GM19372 (cell line): ENCODE data around the gene SESN3.
A peak's percentile ranks its signal among the peaks of the same experiment; 100 is the strongest.
"Not testable (repeated sequence)": the region's sequence is repeated elsewhere in the genome, so short reads cannot be mapped to it uniquely, and the experiment has no call there.

ENCODE experiments used
- ATAC-seq: cut with Tn5 transposase; IDR thresholded peaks from one replicate; pipeline ENCODE4 v1.9.1; 2021; ENCODE audit warnings: mild to moderate bottlenecking, low read depth, moderate library complexity; ENCODE audit not compliant: unreplicated experiment

The SESN3 gene

DNA sequence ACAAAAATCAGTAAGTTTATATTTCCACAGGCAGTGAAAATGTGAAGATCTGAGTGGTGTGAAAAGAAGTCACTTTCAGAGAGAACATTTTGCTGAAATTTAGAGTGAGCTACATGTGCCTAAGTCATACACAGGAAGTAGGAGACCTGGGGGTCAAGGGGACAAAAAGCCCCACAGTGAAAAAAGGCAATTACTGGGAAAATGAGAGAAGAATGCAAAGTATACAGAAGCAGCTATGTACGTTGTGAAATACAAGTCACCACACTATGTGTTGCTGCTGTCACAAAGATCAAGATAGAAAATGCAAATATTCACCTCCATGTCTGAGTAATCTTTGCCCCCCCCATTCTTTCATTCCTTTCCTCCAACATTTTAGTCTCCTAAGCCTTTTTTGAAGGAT, 21.6 kb upstream of the SESN3 start:
- no peak for ATAC-seq

DNA sequence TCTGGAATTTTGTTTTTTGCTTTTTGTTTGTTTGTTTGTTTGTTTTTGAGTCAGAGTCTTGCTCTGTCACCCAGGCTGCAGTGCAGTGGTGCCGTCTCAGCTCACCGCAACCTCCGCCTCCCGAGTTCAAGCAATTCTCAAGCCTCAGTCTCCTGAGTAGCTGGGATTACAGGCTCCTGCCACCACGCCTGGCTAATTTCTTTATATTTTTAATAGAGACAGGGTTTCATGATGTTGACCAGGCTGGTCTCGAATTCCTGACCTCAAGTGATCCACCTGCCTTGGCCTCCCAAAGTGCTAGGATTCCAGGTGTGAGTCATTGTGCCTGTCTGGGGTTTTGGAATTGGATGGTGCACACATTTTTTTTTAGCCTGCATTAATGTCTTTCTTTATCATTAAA, 20.9 kb upstream of the SESN3 start:
- ATAC-seq = not testable (repeated sequence)

DNA sequence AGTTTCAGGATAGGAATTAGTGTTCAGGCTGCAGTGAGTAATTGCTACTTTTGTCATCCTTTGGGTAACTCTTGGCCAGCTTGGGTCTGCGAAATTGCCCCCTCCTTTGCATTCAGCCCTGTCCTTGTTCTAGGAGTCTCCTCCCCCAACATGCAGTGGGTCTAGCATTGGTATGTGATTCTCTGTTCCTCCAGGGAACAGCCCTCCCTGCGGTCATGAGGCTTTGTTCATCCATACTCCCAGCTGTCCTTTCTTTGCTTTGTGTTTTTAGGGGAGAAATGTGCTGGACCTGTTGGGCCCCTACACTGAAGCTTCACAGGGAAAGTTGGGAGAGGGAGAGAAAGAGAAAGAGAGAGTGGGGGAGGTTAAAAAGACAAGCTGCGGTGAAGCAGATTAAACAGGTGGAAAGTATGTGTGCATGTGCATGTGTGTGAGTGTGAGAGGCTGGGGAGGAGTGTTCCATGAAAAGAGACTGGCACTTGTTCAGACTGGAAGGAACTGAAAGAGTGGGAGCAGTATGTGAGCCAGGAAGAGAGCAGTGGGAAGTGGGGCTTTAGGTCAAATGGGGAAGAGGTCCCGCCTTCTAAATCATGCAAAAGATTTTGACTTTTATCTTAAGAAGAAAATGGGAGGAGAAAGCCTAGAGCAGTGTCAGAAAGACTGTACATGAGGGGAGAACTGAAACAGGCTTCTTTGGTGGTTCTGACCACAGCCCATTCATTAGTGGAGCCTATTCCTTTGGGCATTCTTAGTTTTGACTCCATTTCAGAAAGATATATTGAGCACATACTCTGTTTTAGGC, 17.9 kb upstream of the SESN3 start:
- peak; percentile 79 for ATAC-seq

DNA sequence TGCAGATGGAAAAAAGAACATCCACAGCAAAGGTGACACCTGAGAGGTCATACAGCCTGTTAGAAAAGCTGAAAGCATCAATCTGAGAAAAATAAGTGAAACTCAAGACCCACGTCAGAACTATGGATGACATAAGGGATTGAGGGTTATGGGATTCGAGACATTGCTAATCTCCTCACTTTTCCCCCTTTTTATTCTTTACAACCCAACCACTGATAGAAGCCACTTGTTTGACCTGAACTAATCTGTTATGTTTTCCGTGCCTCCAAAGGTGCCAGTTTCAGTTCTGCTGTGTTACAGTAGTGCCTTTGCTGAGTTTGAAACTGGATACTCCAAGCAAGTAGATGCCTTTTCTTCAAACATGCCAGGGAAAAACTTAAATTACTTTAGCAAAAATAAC, 16.9 kb upstream of the SESN3 start:
- no peak for ATAC-seq

DNA sequence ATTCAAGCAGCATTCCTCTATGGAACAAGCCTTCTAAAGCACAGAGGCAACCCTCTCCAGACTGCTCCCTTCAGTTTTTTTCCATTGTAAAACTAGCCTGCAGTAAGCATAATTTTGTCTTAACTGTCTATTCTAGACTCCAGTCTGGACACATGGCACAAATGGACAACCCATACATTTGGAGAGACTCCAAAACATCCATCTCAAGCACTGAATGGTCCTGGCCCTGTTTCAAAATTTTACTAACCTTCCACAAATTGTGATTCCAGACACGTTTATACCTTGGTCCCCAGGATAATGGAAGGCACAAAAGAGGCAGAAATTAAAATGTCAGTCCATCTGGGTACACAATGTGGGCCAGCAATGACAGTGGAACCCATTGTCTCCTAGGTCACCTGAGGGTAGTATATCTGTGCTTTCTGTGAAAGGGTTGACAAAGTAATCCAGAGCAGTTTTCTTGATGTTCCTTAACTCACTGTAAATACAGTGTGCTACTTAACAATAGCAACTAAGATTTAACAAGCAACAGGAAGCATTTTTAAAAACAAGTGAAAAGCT, 16.2 kb upstream of the SESN3 start:
- no peak for ATAC-seq

DNA sequence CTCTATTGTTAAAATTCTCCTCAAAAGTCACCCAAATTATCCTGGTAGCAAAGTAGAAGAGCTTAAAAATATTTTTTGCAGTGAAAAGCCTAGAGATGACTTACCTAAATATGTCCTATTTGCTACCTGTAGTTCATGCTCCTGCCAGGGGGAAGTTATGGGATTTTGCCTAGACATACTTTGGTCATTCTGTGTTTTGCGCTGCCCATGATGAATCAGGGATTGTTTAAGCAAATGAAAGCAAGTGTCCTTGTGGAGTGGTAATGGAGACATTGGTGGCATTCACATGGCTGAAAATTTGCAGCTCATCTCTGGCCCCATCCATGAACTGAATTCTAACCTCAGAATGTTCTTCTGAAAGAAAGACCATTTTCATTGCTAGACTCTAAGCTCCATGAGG, 14.6 kb upstream of the SESN3 start:
- no peak for ATAC-seq

DNA sequence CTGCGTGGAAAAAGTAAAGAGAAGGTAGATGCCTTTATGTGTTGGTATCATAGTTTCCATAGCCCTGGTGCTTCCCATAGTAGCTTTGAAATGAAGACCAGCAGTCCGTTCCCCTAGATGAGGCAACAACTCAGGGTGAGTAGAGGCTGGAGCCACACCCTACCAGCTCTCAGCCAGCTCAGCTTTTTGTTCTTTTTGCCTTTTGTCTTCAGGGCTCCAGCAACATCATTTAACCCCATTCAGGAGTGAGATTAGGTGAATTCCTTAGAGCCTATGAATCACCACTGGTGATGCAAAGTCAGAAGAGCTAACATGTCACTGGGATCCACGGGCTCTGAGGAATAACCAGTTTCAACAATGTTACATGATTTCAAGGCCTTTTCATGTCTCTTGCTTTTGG, 14.0 kb upstream of the SESN3 start:
- no peak for ATAC-seq

DNA sequence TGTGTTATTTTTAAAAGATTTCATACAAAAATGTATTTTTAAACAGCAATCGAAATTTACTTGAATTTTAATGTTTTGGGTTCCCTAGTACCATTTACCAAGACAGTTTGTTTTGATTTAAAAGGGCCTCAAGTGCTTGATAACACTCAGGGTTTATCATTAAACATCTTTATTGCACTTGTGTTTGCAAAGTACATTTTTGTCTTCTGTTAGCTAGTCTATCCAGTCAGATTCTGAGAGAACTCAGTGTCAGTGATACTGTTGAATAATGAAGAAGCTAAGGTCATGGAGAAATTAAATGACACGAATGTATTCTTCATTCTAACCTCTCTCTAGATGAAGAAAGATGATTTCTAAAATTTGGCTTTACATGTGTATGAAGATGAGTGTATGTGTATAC, 12.7 kb upstream of the SESN3 start:
- ATAC-seq = no peak

DNA sequence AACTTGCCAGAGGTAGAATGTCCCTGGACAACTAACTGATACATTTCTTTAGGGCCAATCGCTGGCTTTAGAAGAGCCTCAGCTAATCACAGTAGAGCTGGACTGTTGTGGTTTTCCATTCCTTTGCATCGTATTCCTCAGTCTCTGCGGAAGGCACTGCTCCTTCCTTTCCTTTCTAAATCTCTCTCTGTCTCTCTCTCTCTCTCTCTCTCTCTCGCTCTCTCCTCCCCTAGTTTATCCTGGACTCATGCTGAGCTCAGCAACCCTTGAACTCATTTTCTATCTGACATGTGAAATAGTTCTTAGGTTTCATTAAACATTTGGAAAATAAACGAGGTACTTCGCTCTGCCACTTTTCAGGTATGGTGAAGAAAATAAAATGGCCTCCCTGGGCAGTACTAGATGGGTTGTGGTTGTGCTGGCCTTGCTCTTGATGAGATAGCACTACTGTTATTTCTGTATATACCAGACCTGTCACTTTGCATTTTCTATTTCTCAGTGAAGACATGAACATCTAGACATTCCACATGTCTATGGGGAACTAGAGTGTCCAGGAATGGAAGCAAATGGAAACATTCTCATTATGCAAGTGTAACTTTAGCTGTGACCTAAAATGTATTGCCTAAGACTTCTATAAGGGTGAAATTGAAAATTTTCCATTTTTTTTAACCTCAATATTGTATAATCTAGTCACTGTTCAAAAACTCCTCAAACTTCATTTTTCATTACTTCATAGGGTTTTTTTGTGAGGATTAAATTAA, 12.0 kb upstream of the SESN3 start:
- ATAC-seq = no peak

DNA sequence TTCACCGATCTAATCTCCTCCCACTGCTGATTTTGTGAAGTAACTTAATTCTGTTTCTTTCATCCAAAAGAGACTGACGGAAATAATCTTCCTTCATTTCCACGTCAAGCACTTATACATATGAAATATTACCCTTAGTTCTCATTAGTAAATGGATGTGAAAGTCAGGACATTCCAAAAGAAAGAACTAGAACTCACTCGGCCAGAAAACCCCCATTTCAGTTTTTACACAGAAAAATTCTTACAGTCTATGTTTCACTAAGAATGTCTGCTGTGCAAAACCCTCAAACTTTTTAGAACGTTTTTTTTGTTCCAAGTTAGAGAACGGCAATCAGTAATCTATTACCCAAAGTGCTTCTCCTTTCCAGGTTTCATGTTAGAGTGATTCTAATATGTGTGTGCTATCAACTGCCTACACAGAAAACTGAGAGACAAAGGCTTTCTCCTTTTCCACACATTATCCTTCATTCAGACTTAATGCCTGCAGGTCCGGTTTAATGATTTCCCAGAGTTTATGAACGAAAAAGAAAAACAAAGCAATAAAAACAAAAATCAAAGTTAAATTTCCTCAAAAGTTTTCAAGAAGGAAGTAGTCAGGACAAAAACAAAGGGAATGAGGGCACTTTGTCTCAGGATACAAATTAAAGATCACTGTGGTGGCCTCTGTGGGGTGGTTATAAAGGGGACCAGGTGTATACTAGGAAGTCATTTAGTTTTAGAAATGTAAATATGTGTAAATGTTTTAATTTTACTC, 11.3 kb upstream of the SESN3 start:
- peak; percentile 62 for ATAC-seq

DNA sequence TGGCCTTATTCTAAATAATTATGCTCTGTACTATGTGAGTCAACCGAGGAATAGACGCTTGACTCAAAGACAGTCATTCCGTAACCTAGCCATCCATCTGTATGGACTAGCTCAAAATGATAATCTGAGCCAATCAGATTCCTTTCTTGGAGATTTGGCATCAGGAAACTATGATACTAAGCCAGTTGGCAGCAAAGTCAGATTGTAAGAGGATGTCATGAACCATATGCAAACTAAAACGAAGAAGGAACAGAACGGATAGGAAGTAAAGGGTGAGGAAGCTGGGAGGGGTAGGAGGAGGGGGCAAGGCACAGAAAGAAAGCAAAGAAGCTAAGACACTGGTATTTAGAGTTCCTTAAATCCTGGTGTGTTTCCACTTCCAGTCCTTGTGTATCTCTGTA, 10.7 kb upstream of the SESN3 start:
- peak; percentile 60 for ATAC-seq

DNA sequence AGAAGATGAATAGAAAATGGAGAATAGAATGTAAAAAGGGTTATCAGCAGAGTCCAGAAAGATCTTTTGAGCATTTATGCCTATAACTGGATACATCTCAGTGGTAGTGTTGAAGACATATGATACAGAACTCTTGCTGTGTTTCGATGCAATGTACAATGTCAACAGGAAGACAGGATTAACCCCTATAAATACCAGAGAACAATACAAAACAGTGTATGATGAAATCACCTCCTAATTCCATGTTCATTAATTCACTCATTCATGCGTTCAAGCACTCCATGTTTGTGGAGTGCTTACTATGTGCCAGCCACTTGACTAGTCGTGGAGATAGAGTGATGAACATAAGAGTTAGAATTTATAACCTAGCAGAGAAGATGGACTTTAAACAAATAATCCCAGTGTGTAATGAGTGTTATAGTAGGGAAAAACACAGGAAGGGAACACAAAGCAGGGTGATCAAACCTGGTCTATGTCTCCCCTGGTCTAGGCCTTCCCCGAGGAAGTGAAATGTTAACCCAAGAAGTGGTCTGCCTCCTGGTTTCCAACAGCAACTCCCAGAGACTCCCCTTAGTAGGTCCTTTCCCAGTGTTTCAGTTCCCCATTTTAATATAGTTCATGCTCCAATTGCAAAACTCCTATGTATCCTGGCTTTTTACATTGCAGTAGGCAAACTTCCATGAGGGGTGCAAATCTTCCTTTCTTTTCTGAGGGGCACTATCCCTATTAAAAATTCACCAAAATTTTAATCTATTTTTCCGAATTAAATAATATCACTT, 9.1 kb upstream of the SESN3 start:
- ATAC-seq = no peak

DNA sequence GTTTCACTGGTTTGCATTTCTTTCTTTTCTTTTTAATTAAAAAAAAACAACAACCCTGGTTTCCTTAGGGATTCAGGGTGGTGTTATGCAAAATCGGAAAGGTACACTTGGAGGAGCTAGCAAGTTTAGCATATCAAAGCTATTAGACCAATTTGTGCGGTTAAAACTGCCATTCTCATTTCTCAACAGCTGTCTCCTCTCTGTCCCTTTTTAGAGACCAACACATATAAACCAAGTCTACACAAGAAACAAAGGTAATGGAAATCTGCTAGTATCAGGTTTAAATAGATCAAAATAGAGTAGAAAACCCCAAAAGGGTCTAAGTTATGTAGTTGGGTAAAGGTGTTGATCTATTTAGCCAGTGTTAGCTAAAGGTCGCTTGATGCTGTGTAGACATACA, 1.7 kb upstream of the SESN3 start:
- no peak for ATAC-seq

DNA sequence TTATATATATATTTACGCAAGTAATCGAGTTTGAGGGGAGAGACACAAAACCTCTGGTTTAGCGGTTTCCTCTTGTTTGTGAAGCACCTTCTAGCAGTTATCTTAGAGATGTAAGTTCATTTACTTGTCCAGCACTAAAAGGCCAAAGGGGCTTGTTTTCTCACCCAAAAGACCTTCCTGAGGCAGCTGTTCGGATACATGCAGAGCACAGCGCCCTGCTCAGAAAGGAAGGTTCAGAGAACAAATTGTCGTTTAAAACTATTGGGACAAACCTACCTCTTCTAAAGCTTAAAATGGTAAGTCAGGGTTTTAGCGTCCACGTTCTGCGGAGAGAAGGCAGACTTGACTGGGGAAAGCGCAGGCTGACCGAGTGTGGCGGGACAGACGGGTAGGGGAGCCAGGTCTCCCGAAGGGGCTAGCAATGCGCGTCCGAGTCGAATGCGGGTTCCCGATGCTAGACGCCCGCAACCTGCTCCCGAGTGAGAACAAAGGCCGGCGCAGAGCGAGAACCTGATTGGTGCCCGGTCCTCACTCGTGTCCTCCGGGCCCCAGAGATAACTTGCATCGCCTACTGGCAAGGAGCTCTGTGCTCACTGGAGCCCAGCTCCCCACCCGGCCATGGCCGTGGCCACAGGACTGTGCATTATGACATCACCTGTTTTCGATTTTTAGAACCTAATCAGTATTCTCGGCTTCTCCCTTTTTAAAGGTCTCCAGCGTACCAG, 1.0 kb upstream of the SESN3 start:
- ATAC-seq = peak; percentile 24

DNA sequence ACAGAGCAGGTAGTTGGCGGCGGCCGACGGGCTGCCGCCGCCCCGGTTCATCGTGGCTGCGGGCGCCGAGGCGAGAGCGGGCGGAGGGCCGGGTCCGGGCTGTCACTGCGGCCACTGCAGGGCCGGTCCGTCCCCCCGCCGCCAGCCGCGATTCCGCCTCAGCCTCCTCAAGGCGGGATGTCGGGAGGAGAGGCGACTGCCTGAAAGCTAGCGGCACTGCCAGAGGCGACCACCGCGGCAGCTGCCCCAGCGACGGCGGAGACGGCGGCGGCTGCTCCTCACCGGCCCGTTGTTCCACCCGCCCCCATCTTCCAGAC, 234 bp downstream of the SESN3 start:
- peak; percentile 1 for ATAC-seq

DNA sequence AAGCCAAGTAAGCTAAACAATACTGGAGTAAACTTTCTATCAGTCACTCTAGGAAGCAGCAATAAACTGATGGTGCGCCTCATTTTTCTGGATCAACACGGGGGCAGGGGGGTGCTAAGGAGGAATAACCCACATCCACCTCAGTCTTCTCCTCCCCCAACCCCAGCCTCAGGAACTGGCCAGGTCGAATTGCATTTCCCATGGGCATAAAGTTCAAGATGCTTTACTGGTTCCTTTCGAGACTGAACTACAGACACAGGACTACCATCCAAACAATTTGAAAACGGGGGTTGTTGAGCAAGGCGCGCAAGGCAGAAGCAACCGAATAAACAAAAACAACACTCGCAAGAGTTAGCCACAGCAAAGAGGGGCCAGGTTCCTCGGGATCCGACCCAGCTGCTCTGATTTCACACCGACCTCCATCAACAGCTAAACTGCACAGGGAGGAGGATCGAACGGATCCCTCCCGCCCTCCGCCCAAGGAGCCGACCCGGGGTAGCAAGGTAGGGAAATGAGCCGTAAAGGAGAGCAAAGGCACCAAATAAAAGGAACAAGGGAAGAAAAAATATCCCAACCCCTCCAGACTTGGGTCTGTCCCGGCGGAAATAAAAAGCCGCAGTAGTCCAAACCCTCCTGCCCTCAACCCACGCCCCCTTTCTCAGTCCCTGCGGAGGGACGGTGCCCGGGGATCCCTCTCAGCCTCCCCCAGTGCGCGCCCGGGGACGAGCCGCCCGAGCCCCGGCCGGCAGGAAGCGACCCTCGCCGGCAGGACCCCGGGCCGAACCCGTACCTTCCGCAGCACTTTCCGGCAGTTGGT, 801 bp downstream of the SESN3 start:
- no peak for ATAC-seq

DNA sequence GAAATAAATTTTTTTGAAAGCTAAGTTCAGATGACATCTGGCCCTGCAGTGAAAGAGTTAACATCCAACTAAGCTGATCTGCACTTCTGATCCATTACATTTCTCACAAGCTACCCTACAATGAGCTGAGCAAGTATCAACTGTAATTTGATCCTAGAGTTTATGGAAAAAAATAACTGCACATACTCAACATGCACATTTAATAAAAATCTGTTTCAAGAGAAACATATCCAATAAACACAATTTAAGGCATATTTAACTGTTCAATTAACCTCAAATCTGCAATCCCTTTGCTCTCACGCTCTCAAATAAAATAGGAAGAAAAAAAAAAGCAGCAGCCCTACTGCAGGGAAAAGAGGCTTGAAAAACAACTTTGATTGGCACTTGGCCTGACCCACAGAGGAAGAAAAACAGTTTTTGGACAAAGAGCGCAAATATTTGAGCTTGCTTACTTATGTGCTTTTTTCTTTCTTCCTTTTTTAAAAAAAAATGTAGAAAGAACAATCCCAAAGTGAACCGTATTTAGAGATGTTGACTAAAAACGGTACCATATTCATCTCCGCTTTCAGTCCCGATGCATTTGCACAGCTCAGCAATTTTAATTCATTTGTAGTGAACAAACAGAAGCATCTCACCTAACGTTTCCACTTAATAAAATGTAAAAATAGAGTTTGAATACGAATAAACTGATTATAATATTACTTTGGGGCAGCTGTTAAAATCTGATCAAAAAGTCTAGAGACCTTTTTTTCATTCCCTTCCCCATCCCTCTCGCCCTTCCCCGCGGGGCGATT, 1.6 kb downstream of the SESN3 start:
- no peak for ATAC-seq

DNA sequence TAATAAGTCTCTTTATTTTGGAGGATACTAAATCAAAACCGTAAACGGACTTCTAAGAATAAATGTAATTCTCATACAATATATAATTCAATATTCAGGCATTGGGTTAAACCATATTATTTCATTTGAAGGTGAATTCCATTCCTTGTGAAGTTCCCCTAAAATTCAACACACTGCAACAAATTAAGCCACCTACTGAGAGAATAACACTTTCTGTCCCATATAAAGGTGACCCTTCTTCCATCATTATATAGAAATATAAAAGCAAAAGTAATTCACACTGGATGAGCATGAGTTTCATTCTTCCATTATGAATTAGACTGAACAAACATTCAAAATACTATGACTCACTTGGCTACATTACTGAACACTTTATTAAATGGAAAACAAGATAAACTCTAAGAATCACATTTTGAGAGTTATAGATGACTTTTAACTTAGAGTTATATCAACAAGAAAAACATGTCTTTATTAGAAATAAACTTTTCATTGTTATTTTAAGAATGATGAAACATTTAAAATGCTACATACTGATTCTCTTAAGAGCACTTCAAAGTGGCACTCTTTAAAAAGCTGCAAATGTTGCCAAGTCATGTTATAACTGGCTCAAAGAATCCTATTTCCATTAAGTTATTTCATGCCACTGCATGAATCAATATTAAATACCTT, 2.8 kb downstream of the SESN3 start:
- no peak for ATAC-seq
